Left lung (tissue), 10 donors: ENCODE measurements around the gene FXYD7. TPM values are rescaled to one million over a fixed set of nuclear protein-coding genes. Genes with fewer than 3 reads are reported as not detected.

Experiments
- ATAC-seq: fragments of 200-7000 bp; cut with Tn5 transposase; one replicate; pipeline ENCODE4 v1.9.1; 2020; ENCODE audit warnings: moderate library complexity
- DNase-seq, 4 donors: peaks; one replicate each; pipeline ENCODE4 v3.0.0-alpha.2; 2013 to 2020
- H3K27ac ChIP-seq, 2 donors: fragments of 200-600 bp; sonication (generic) in 1 of 2; one replicate each; pipeline versions ENCODE4 v1.5.0 to v1.8.0; 2020 to 2021
- H3K27me3 ChIP-seq, 2 donors: fragments of 200-600 bp; sonication (generic) in 1 of 2; one replicate each; pipeline versions ENCODE4 v1.5.0 to v1.8.0; 2020 to 2021
- H3K36me3 ChIP-seq, 2 donors: fragments of 200-600 bp; sonication (generic) in 1 of 2; one replicate each; pipeline versions ENCODE4 v1.5.0 to v1.8.0; 2020 to 2021
- H3K4me1 ChIP-seq, 2 donors: fragments of 200-600 bp; one replicate each; pipeline ENCODE4 v1.8.0; 2021
- H3K4me3 ChIP-seq, 2 donors: fragments of 200-600 bp; sonication (generic) in 1 of 2; one replicate each; pipeline versions ENCODE4 v1.5.0 to v1.8.0; 2020 to 2021; ENCODE audit warnings: mild to moderate bottlenecking in 1 of 2
- H3K9me3 ChIP-seq, 2 donors: fragments of 200-600 bp; sonication (generic) in 1 of 2; one replicate each; pipeline versions ENCODE4 v1.5.0 to v1.8.0; 2020 to 2021
- CTCF ChIP-seq, 2 donors: fragments of 200-600 bp; sonication (generic) in 1 of 2; IDR thresholded peaks; one replicate each; pipeline versions ENCODE4 v1.5.0 to v1.8.0; 2021; ENCODE audit warnings: antibody characterized with exemption in 2 of 2
- intact Hi-C, 2 donors: fragments of 100-400 bp; cut with DNase I; formaldehyde crosslinking; loops; one replicate each; pipeline versions ENCODE4 v1.11.2 to v1.14.2; 2022
- polyA plus RNA-seq, 6 donors: library from polyadenylated mRNA; unstranded; fragments of 120-200 nt; gene quantifications; one replicate each; pipeline ENCODE4 v1.2.1, GENCODE V29; 2013; ENCODE audit not compliant: insufficient read length in 6 of 6
- total RNA-seq, 2 donors: library from RNA; stranded (reverse); fragmentation: NEBNext Ultra II Directional; extraction: Animal tissue kit (Norgen Biotek cat#: 25700); gene quantifications; one replicate each; pipeline ENCODE4 v1.2.1, GENCODE V29; 2021
- donor health status: DM: no; HTN: yes; CAD: no.
- donor health status: DM: no; HTN: no; CAD: no.

The FXYD7 gene
- total and polyA plus RNA-seq, 8 donors = 0.55 to 1.3 (median 0.74) TPM; not detected in 2

DNA sequence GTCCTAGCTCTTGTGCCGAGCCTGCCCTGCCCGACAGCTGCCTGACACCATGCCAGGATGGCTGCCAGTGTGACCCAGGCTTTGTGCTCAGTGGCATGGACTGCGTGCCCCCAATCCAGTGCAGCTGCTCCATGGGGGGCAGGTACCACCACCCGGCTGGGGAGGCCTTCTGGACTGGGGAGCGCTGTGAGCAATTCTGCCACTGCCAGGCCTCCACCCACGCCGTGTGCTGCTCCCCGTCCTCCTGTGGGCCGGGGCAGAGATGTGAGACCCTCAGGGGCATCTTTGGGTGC, 36.8 kb upstream of the FXYD7 start:
- intact Hi-C loops = no loop called here
- Histone ChIP-seq H3K36me3 (no peaks in the 10 kb centered on the region), H3K4me1 (no peaks in the 10 kb centered on the region), H3K27me3 (peaks cover 0 to 10% of the 10 kb centered on the region in 2 donors), H3K4me3 (no peak overlapping the region), H3K27ac (no peak overlapping the region), H3K9me3 (no peaks in the 10 kb centered on the region)
- no peak for TF ChIP-seq CTCF (IDR thresholded peaks at IDR 0.05)
- DNase-seq = no peak
- ATAC-seq = no peak

GRCh38 chr19:35106898-35107541, 36.0 kb upstream of the FXYD7 start:
- DNase-seq = no peak
- no peak for TF ChIP-seq CTCF (IDR thresholded peaks at IDR 0.05)
- Histone ChIP-seq H3K27ac (no peak overlapping the region), H3K36me3 (no peaks in the 10 kb centered on the region), H3K4me3 (no peak overlapping the region), H3K27me3 (peaks cover 0 to 10% of the 10 kb centered on the region in 2 donors), H3K4me1 (no peaks in the 10 kb centered on the region), H3K9me3 (no peaks in the 10 kb centered on the region)
- intact Hi-C loops = no loop called here
- ATAC-seq = no peak

- ATAC-seq (peak; percentile 86), DNase-seq (no peak)
- Histone ChIP-seq H3K36me3 (no peaks in the 10 kb centered on the region), H3K27ac (no peak overlapping the region), H3K9me3 (no peaks in the 10 kb centered on the region), H3K4me1 (no peaks in the 10 kb centered on the region), H3K4me3 (no peak overlapping the region), H3K27me3 (peaks cover 0 to 10% of the 10 kb centered on the region in 2 donors)
- no peak for TF ChIP-seq CTCF (IDR thresholded peaks at IDR 0.05)
- intact Hi-C loops = no loop called here
Measured at GRCh38 chr19:35107545-35107944, 35.5 kb upstream of the FXYD7 start.

DNA sequence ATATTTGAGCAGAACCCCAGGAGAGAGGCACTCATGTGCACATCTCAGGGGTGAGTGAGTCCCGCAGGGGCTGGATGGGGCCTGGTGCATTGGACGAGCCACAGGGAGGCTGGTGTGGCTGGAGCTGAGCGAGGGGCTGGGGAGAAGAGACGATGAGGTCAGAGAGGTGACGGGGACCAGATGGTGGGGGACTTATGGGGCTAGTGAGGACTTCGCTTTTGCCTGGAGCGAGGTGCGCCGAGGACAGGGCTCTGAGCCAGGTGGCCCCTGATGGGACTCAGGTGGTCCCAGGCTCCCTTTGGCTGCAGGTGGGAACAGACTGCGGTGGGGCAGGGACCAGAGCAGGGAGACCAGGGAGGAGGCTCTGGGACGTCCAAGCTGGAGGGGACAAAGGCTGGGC, 34.3 kb upstream of the FXYD7 start:
- Histone ChIP-seq H3K27me3 (peaks cover 0 to 10% of the 10 kb centered on the region in 2 donors), H3K4me3 (no peak overlapping the region), H3K4me1 (no peaks in the 10 kb centered on the region), H3K36me3 (no peaks in the 10 kb centered on the region), H3K27ac (no peak overlapping the region), H3K9me3 (no peaks in the 10 kb centered on the region)
- ATAC-seq = no peak
- no peak for TF ChIP-seq CTCF (IDR thresholded peaks at IDR 0.05)
- no peak for DNase-seq
- intact Hi-C loops = no loop called here

- Histone ChIP-seq H3K4me3 (no peak overlapping the region), H3K27me3 (peaks cover 0 to 10% of the 10 kb centered on the region in 2 donors), H3K9me3 (no peaks in the 10 kb centered on the region), H3K36me3 (no peaks in the 10 kb centered on the region), H3K4me1 (peaks cover 0 to 6% of the 10 kb centered on the region in 2 donors), H3K27ac (no peak overlapping the region)
- ATAC-seq (no peak), DNase-seq (no peak)
- TF ChIP-seq CTCF (IDR thresholded peaks at IDR 0.05) = no peak
- intact Hi-C loops = no loop called here
Measured at GRCh38 chr19:35109395-35110112, 33.5 kb upstream of the FXYD7 start.
